GM23338 (cell line): ENCODE results near the gene ZNF100. TPM values are rescaled to one million over a fixed set of nuclear protein-coding genes. Genes with fewer than 3 reads are reported as not detected.
"Not testable (repeated sequence)": the region's sequence is repeated elsewhere in the genome, so short reads cannot be mapped to it uniquely, and the experiment has no call there.

Source experiments
- ATAC-seq: fragments of 200-7000 bp; cut with Tn5 transposase; 3 replicates; pipeline ENCODE4 v1.9.1; 2020
- DNase-seq: peaks from one replicate; pipeline ENCODE4 v3.0.0-alpha.2; 2015; ENCODE audit warnings: low spot score
- H2AFZ ChIP-seq: fragments of 200-600 bp; sonication (generic); 2 replicates; pipeline ENCODE4 v1.8.0; 2016; ENCODE audit warnings: antibody characterized with exemption, mild to moderate bottlenecking, moderate library complexity
- H3F3A ChIP-seq: fragments of 200-600 bp; sonication (generic); replicated peaks from 2 replicates; pipeline ENCODE4 v1.8.0; 2017; ENCODE audit warnings: antibody characterized with exemption, mixed run types, low read depth
- H3K27ac ChIP-seq: fragments of 200-600 bp; sonication (generic); 2 replicates; pipeline ENCODE4 v1.6.1; 2016; ENCODE audit warnings: low read depth
- H3K27me3 ChIP-seq: fragments of 200-600 bp; sonication (generic); 2 replicates; pipeline ENCODE4 v1.8.0; 2016; ENCODE audit warnings: mild to moderate bottlenecking, mixed run types, moderate library complexity; ENCODE audit not compliant: insufficient read depth
- H3K36me3 ChIP-seq: fragments of 200-600 bp; sonication (generic); 2 replicates; pipeline ENCODE4 v1.8.0; 2016; ENCODE audit warnings: mild to moderate bottlenecking; ENCODE audit not compliant: insufficient read depth
- H3K4me1 ChIP-seq: fragments of 200-600 bp; sonication (generic); 2 replicates; pipeline ENCODE4 v1.8.0; 2016; ENCODE audit warnings: mild to moderate bottlenecking, moderate library complexity; ENCODE audit not compliant: insufficient read depth
- H3K4me2 ChIP-seq: fragments of 200-600 bp; sonication (generic); 2 replicates; pipeline ENCODE4 v1.7.1; 2017; ENCODE audit warnings: mixed run types
- H3K4me3 ChIP-seq: fragments of 200-600 bp; sonication (generic); 2 replicates; pipeline ENCODE4 v1.6.1; 2016; ENCODE audit warnings: mixed run types
- H3K79me2 ChIP-seq: fragments of 200-600 bp; sonication (generic); replicated peaks from 2 replicates; pipeline ENCODE4 v1.8.0; 2017; ENCODE audit warnings: mild to moderate bottlenecking; ENCODE audit not compliant: insufficient read depth
- H3K9me2 ChIP-seq: fragments of 200-600 bp; sonication (generic); 2 replicates; pipeline ENCODE4 v1.8.0; 2017; ENCODE audit not compliant: insufficient read depth
- H4K20me1 ChIP-seq: fragments of 200-600 bp; sonication (generic); replicated peaks from 2 replicates; pipeline ENCODE4 v1.8.0; 2017; ENCODE audit warnings: mild to moderate bottlenecking; ENCODE audit not compliant: insufficient read depth
- H3K27ac Mint-ChIP-seq: 2 replicates; pipeline ENCODE4 v1.8.0; 2020; ENCODE audit warnings: inconsistent platforms, mild to moderate bottlenecking, moderate library complexity, mixed read lengths
- H3K27me3 Mint-ChIP-seq: 3 replicates; pipeline ENCODE4 v1.8.0; 2022; ENCODE audit warnings: low read depth, mild to moderate bottlenecking, moderate library complexity, mixed read lengths, inconsistent platforms; ENCODE audit not compliant: insufficient read depth, poor library complexity
- H3K36me3 Mint-ChIP-seq: 3 replicates; pipeline ENCODE4 v1.8.0; 2021; ENCODE audit warnings: low read depth, mild to moderate bottlenecking, inconsistent platforms, moderate library complexity, mixed read lengths
- H3K4me1 Mint-ChIP-seq: 3 replicates; pipeline ENCODE4 v1.8.0; 2020; ENCODE audit warnings: mild to moderate bottlenecking, inconsistent platforms, mixed read lengths
- H3K4me3 Mint-ChIP-seq: 3 replicates; pipeline ENCODE4 v1.8.0; 2021; ENCODE audit warnings: moderate library complexity, mild to moderate bottlenecking, inconsistent platforms, mixed read lengths
- H3K9me3 Mint-ChIP-seq: 3 replicates; pipeline ENCODE4 v1.8.0; 2020; ENCODE audit warnings: moderate library complexity, mild to moderate bottlenecking, inconsistent platforms, mixed read lengths
- CREB1 ChIP-seq: fragments of 250-450 bp; sonication (Bioruptor Pico); IDR thresholded peaks from 2 replicates; pipeline ENCODE4 v1.5.0; 2020; ENCODE audit warnings: low read depth, mild to moderate bottlenecking, moderate library complexity
- ETS1 ChIP-seq: IDR thresholded peaks from 2 replicates; pipeline ENCODE4 v1.6.1; 2016; ENCODE audit warnings: antibody characterized with exemption
- EZH2 ChIP-seq: fragments of 200-600 bp; sonication (generic); IDR thresholded peaks from one replicate; pipeline ENCODE4 v1.8.0; 2017; ENCODE audit warnings: antibody characterized with exemption, mild to moderate bottlenecking, low read depth; ENCODE audit not compliant: unreplicated experiment
- EZH2phosphoT487 ChIP-seq: fragments of 200-600 bp; sonication (generic); IDR thresholded peaks from one replicate; pipeline ENCODE4 v1.8.1; 2018; ENCODE audit warnings: antibody characterized with exemption; ENCODE audit not compliant: unreplicated experiment
- NANOG ChIP-seq: IDR thresholded peaks from 2 replicates; pipeline ENCODE4 v1.6.1; 2016; ENCODE audit warnings: antibody characterized with exemption, borderline replicate concordance
- STAT1 ChIP-seq: IDR thresholded peaks from one replicate; pipeline ENCODE4 v1.6.1; 2016; ENCODE audit warnings: antibody characterized with exemption; ENCODE audit not compliant: unreplicated experiment
- ZNF114 ChIP-seq: fragments of 250-450 bp; sonication (Bioruptor Pico); IDR thresholded peaks from 2 replicates; pipeline ENCODE4 v1.5.0; 2020; ENCODE audit warnings: mild to moderate bottlenecking, moderate library complexity
- polyA plus RNA-seq: library from polyadenylated mRNA; unstranded; fragments of >200 nt; fragmentation: Nextera tagmentation; extraction: Ambion mirVana; gene quantifications from 2 replicates; pipeline ENCODE4 v1.2.1, GENCODE V29; 2016
- total RNA-seq: library from RNA; depleted of rRNA; stranded (reverse); fragments of >200 nt; shearing (Covaris generic); gene quantifications from 2 replicates; pipeline ENCODE4 v1.2.3, GENCODE V29; 2014
- TF ChIP-seq, protein P1 (sequence below), 2 experiments: fragments of 200-600 bp in 1 of 2; sonication (generic) in 1 of 2; conservative IDR thresholded peaks; 2 replicates each; pipeline versions ENCODE4 v1.5.1 to v1.6.1; 2016 to 2017; ENCODE audit warnings: antibody characterized with exemption in 2 of 2, low read depth in 2 of 2, mild to moderate bottlenecking in 2 of 2, moderate library complexity in 1 of 2

ZNF100 gene
- total and polyA plus RNA-seq, 2 experiments from 2014 or later: 10.0 to 25.1 TPM

- TF ChIP-seq, protein P1, sequence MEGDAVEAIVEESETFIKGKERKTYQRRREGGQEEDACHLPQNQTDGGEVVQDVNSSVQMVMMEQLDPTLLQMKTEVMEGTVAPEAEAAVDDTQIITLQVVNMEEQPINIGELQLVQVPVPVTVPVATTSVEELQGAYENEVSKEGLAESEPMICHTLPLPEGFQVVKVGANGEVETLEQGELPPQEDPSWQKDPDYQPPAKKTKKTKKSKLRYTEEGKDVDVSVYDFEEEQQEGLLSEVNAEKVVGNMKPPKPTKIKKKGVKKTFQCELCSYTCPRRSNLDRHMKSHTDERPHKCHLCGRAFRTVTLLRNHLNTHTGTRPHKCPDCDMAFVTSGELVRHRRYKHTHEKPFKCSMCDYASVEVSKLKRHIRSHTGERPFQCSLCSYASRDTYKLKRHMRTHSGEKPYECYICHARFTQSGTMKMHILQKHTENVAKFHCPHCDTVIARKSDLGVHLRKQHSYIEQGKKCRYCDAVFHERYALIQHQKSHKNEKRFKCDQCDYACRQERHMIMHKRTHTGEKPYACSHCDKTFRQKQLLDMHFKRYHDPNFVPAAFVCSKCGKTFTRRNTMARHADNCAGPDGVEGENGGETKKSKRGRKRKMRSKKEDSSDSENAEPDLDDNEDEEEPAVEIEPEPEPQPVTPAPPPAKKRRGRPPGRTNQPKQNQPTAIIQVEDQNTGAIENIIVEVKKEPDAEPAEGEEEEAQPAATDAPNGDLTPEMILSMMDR (conservative IDR thresholded peaks at IDR 0.05; ENCODE audit: low read depth in 2 of 2): peak; percentile 32 to 62; a peak in 3 of 4 replicates
- TF ChIP-seq EZH2phosphoT487: no peak
- peak overlapping the region; percentile 85; the same call in 1 of the 2 replicates for H2AFZ ChIP-seq
Measured at GRCh38 chr19:21677696-21678418, 89.5 kb downstream of the ZNF100 start.

DNA sequence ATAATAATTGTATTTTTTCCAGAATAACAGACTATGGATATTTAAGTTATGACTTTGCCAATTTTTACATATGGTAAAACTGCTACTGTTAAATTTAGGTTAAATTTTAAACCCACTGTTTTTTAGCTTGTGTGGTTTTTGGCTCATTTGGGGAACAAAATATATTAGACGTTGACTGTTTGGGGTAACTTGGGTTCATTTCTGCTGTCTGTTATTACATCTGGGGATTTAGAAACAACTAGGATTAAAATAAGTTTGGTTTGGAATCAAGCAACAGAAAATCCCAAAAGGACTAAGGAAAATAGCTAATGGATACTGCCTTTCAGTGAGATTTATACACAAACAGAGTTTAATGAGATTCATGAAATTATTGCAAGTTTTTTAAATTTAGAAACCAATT, 92.9 kb downstream of the ZNF100 start:
- peaks cover 26% of the 10 kb centered on the region for H3K9me3 Mint-ChIP-seq
- TF ChIP-seq ETS1: no peak
- no peak for TF ChIP-seq ZNF114 (CRISPR knock-in tag)
- TF ChIP-seq CREB1 (CRISPR knock-in tag): no peak
- TF ChIP-seq EZH2phosphoT487: no peak
- TF ChIP-seq, protein P1 (conservative IDR thresholded peaks at IDR 0.05; ENCODE audit: low read depth in 2 of 2): no peak
- no peak for TF ChIP-seq EZH2
- TF ChIP-seq NANOG: no peak
- TF ChIP-seq STAT1: no peak
- no peaks in the 10 kb centered on the region for H3K27me3 Mint-ChIP-seq

More at GRCh38 chr19:21677696-21678418, 89.5 kb downstream of the ZNF100 start:
- Mint-ChIP-seq H3K27ac (no peak overlapping the region), H3K36me3 (peaks cover 24% of the 10 kb centered on the region), H3K4me1 (peaks cover 6% of the 10 kb centered on the region; the same call in 1 of the 3 replicates), H3K4me3 (no peak overlapping the region), H3K9me3 (peaks cover 36% of the 10 kb centered on the region), H3K27me3 (no peaks in the 10 kb centered on the region)
- H3K27ac ChIP-seq: no peak overlapping the region
- peak; percentile 56 for DNase-seq
- no peaks in the 10 kb centered on the region for H3K9me2 ChIP-seq
- peak; percentile 69 for ATAC-seq
- H3F3A ChIP-seq: no peaks in the 10 kb centered on the region
- H3K79me2 ChIP-seq: no peaks in the 10 kb centered on the region
- no peak overlapping the region for H3K4me3 ChIP-seq
- H3K36me3 ChIP-seq: 0 out of 2 replicates have a peak, but pooled peaks cover 8% of the 10 kb centered on the region
- H3K27me3 ChIP-seq: no peaks in the 10 kb centered on the region
- H4K20me1 ChIP-seq: no peaks in the 10 kb centered on the region
- H3K4me2 ChIP-seq: no peak overlapping the region
- no peaks in the 10 kb centered on the region for H3K4me1 ChIP-seq

GRCh38 chr19:21673479-21673878, 93.9 kb downstream of the ZNF100 start:
- H3K27me3 Mint-ChIP-seq, H3K79me2 ChIP-seq, H3K4me1 ChIP-seq, H3K27me3 ChIP-seq, H3K36me3 Mint-ChIP-seq, ATAC-seq, H3K4me1 Mint-ChIP-seq, H3K9me2 ChIP-seq, DNase-seq, H3K4me3 ChIP-seq, H3K27ac ChIP-seq, H3K4me3 Mint-ChIP-seq, H3F3A ChIP-seq, H2AFZ ChIP-seq, H3K27ac Mint-ChIP-seq, H4K20me1 ChIP-seq, H3K36me3 ChIP-seq, H3K4me2 ChIP-seq: not testable (repeated sequence)
- peaks cover 19% of the 10 kb centered on the region for H3K9me3 Mint-ChIP-seq

More for the DNA sequence above, 92.9 kb downstream of the ZNF100 start:
- Histone ChIP-seq H2AFZ (no peak overlapping the region), H3K27me3 (no peaks in the 10 kb centered on the region), H3K4me2 (no peak overlapping the region), H4K20me1 (no peaks in the 10 kb centered on the region), H3K27ac (no peak overlapping the region), H3F3A (no peaks in the 10 kb centered on the region), H3K4me1 (no peaks in the 10 kb centered on the region), H3K4me3 (no peak overlapping the region), H3K79me2 (no peaks in the 10 kb centered on the region), H3K36me3 (no peaks in the 10 kb centered on the region), H3K9me2 (no peaks in the 10 kb centered on the region)
- Mint-ChIP-seq H3K36me3 (peaks cover 4% of the 10 kb centered on the region; the same call in 2 of the 3 replicates), H3K27ac (no peak overlapping the region), H3K4me3 (no peak overlapping the region), H3K4me1 (peaks cover under 1% of the 10 kb centered on the region; the same call in 1 of the 3 replicates)
- DNase-seq (no peak), ATAC-seq (no peak)
